CD14-positive monocyte (primary cell): ENCODE data around the gene PTGR3. TPM values are rescaled to one million over a fixed set of nuclear protein-coding genes. Genes with fewer than 3 reads are reported as not detected.

Experiments used
- DNase-seq, 3 donors: peaks; one replicate each; pipeline ENCODE4 v3.0.0-alpha.2; 2011 to 2022
- H2AFZ ChIP-seq: 2 replicates; pipeline ENCODE4 v1.6.0; 2012; ENCODE audit warnings: mild to moderate bottlenecking, low read depth, low read length, inconsistent platforms; ENCODE audit not compliant: insufficient read depth, poor library complexity, severe bottlenecking
- H3K27ac ChIP-seq, 2 donors: 1 replicate in 1 of 2; 2 replicates in 1 of 2; pipeline ENCODE4 v1.5.1; 2012 to 2013; ENCODE audit warnings: low read length in 2 of 2, control low read depth in 1 of 2, inconsistent platforms in 1 of 2, low read depth in 1 of 2, mild to moderate bottlenecking in 1 of 2
- H3K27me3 ChIP-seq, 2 donors: one replicate each; pipeline versions ENCODE4 v1.6.0 to v1.6.1; 2011 to 2013; ENCODE audit warnings: low read length in 2 of 2; ENCODE audit not compliant: control insufficient read depth in 2 of 2, insufficient read depth in 2 of 2
- H3K36me3 ChIP-seq, 2 donors: replicated peaks in 1 of 2; 1 replicate in 1 of 2; 2 replicates in 1 of 2; pipeline versions ENCODE4 v1.5.1 to v1.6.1; 2012 to 2013; ENCODE audit warnings: low read length in 2 of 2, control low read depth in 1 of 2, inconsistent platforms in 1 of 2, mild to moderate bottlenecking in 1 of 2; ENCODE audit not compliant: insufficient read depth in 2 of 2, control insufficient read depth in 1 of 2
- H3K4me1 ChIP-seq, 2 donors: 1 replicate in 1 of 2; 2 replicates in 1 of 2; pipeline versions ENCODE4 v1.5.1 to v1.6.1; 2012 to 2013; ENCODE audit warnings: low read length in 2 of 2, control low read depth in 1 of 2, inconsistent platforms in 1 of 2, mild to moderate bottlenecking in 1 of 2, moderate library complexity in 1 of 2; ENCODE audit not compliant: insufficient read depth in 2 of 2, control insufficient read depth in 1 of 2
- H3K4me2 ChIP-seq: replicated peaks from 2 replicates; pipeline ENCODE3; 2012; ENCODE audit warnings: low read length, moderate library complexity, mild to moderate bottlenecking; ENCODE audit not compliant: poor library complexity, severe bottlenecking; ENCODE audit errors: extremely low read depth
- H3K4me3 ChIP-seq, 3 experiments: fragments of 200-600 bp in 1 of 3; sonication (generic) in 1 of 3; replicated peaks in 1 of 3; 1 replicate in 2 of 3; 2 replicates in 1 of 3; pipeline ENCODE4 v1.5.1; 2011 to 2013; ENCODE audit warnings: low read length in 3 of 3, mild to moderate bottlenecking in 3 of 3, control low read depth in 2 of 3, low read depth in 2 of 3, inconsistent platforms in 1 of 3, moderate library complexity in 1 of 3
- H3K79me2 ChIP-seq: 2 replicates; pipeline ENCODE4 v1.6.0; 2012; ENCODE audit warnings: mild to moderate bottlenecking, control low read depth, inconsistent platforms, low read length, moderate library complexity; ENCODE audit not compliant: insufficient read depth
- H3K9ac ChIP-seq: 2 replicates; pipeline ENCODE4 v1.6.0; 2017; ENCODE audit warnings: low read length, mild to moderate bottlenecking; ENCODE audit not compliant: insufficient read depth, poor library complexity, severe bottlenecking
- H3K9me3 ChIP-seq, 2 donors: replicated peaks in 1 of 2; 1 replicate in 1 of 2; 2 replicates in 1 of 2; pipeline versions ENCODE4 v1.5.1 to v1.6.1; 2012 to 2013; ENCODE audit warnings: low read length in 2 of 2, control low read depth in 1 of 2; ENCODE audit not compliant: control insufficient read depth in 1 of 2, insufficient read depth in 1 of 2
- H4K20me1 ChIP-seq: 2 replicates; pipeline ENCODE4 v1.6.0; 2012; ENCODE audit warnings: mild to moderate bottlenecking, low read length, control low read depth, moderate library complexity; ENCODE audit not compliant: insufficient read depth
- H3K27ac Mint-ChIP-seq, 7 donors: one replicate each; pipeline ENCODE4 v1.8.0; 2020; ENCODE audit warnings: mild to moderate bottlenecking in 7 of 7, mixed read lengths in 7 of 7, moderate library complexity in 6 of 7, inconsistent platforms in 2 of 7
- H3K27me3 Mint-ChIP-seq, 3 donors: one replicate each; pipeline ENCODE4 v1.8.0; 2021 to 2022; ENCODE audit warnings: low read depth in 3 of 3, mild to moderate bottlenecking in 3 of 3, mixed read lengths in 3 of 3, moderate library complexity in 3 of 3, inconsistent platforms in 1 of 3
- H3K36me3 Mint-ChIP-seq, 2 donors: one replicate each; pipeline ENCODE4 v1.8.0; 2020; ENCODE audit warnings: mixed read lengths in 2 of 2, inconsistent platforms in 1 of 2, mild to moderate bottlenecking in 1 of 2
- H3K4me1 Mint-ChIP-seq: one replicate; pipeline ENCODE4 v1.8.0; 2020; ENCODE audit warnings: mild to moderate bottlenecking, mixed read lengths
- H3K4me3 Mint-ChIP-seq, 2 donors: one replicate each; pipeline ENCODE4 v1.8.0; 2020; ENCODE audit warnings: mild to moderate bottlenecking in 2 of 2, mixed read lengths in 2 of 2, moderate library complexity in 1 of 2
- H3K9me3 Mint-ChIP-seq, 7 donors: one replicate each; pipeline ENCODE4 v1.8.0; 2020 to 2022; ENCODE audit warnings: mixed read lengths in 7 of 7, mild to moderate bottlenecking in 6 of 7, moderate library complexity in 6 of 7, inconsistent platforms in 2 of 7
- CTCF ChIP-seq: fragments of 200-600 bp; IDR thresholded peaks from one replicate; pipeline ENCODE4 v1.8.0; 2022; ENCODE audit warnings: antibody characterized with exemption, mild to moderate bottlenecking
- WGBS: methylation state at CpG from one replicate; pipeline ENCODE4 v1.1.5; 2013; ENCODE audit warnings: missing lambda C conversion rate; ENCODE audit not compliant: insufficient coverage; 5-methylcytosine and 5-hydroxymethylcytosine counted together
- intact Hi-C, 2 donors: fragments of 100-400 bp; cut with micrococcal nuclease; formaldehyde crosslinking; loops; one replicate each; pipeline versions ENCODE4 v1.15.0 to v1.15.1; 2023
- polyA plus RNA-seq, 3 donors: library from polyadenylated mRNA; depleted of rRNA in 1 of 3; unstranded in 2 of 3; stranded (reverse) in 1 of 3; fragments of 300-500 nt in 2 of 3; fragments of >200 nt in 1 of 3; fragmentation: Illumina TruSeq in 2 of 3; gene quantifications; 1 replicate in 2 of 3; 2 replicates in 1 of 3; pipeline ENCODE4 v1.2.3, GENCODE V29; 2012 to 2021

PTGR3 gene
- polyA plus RNA-seq, 3 donors, result 15.5 to 27.5 (median 23.6) TPM

- H3K27me3 Mint-ChIP-seq, result no peaks in the 10 kb centered on the region
- H3K36me3 ChIP-seq, result no peaks in the 10 kb centered on the region
- DNase-seq, result no peak
- peaks cover 0 to 10% of the 10 kb centered on the region in 2 donors for H3K9me3 ChIP-seq
- peak; percentile 12 for TF ChIP-seq CTCF
- H3K27ac ChIP-seq, result no peak overlapping the region
- 96% methylated on average over 17 of the region's 19 CpGs for WGBS
- peaks cover 20 to 24% of the 10 kb centered on the region in 2 donors for H3K4me1 ChIP-seq
- H3K79me2 ChIP-seq, result peaks cover 74% of the 10 kb centered on the region
- no peaks in the 10 kb centered on the region for H3K27me3 ChIP-seq
- H3K4me3 ChIP-seq, result no peak overlapping the region
- peak overlapping the region in 2 of 7 donors; percentile 22 to 27 for H3K27ac Mint-ChIP-seq
- no peak overlapping the region for H3K9ac ChIP-seq
- H3K9me3 Mint-ChIP-seq, result peaks cover 2 to 9% (median 3%) of the 10 kb centered on the region in 7 donors
- no peak overlapping the region for H3K4me3 Mint-ChIP-seq
- no peak overlapping the region for H2AFZ ChIP-seq
- H3K4me1 Mint-ChIP-seq, result peaks cover 37% of the 10 kb centered on the region
- intact Hi-C loops, result loop anchor here in 1 of 2 donors (5.0 kb wide), 1 partner anchor 37 kb away; the partner anchor contains the start of gene PTGR3
- no peak overlapping the region for H3K4me2 ChIP-seq
- H4K20me1 ChIP-seq, result peaks cover 33% of the 10 kb centered on the region
- H3K36me3 Mint-ChIP-seq, result peaks cover 2% of the 10 kb centered on the region in 2 donors
Measured at GRCh38 chr18:75244351-75245313, 35.7 kb upstream of the PTGR3 start.

DNA sequence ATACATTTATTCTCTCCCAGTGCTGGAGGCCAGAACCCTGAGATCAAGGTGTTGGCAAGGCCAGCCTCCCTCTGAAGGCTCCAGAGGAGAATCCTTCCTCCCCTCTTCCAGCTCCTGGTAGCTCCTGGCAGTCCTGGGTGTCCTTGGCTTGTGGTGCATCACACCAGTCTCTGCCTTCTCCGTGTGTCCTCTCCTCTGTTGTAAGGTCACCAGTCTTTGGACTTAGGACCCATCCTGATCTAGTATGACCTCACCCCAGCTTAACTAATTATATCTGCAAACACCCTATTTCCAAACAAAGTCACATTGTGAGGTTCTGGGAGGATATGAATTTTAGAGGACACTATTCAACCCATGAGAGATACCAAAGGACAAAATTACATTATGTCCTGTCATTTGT, 32.8 kb upstream of the PTGR3 start:
- no peaks in the 10 kb centered on the region for H3K27me3 Mint-ChIP-seq
- no peak overlapping the region for H3K27ac ChIP-seq
- TF ChIP-seq CTCF, result no peak
- peaks cover 0 to 8% of the 10 kb centered on the region in 2 donors for H3K9me3 ChIP-seq
- H4K20me1 ChIP-seq, result peaks cover 43% of the 10 kb centered on the region
- no peak overlapping the region for H3K9ac ChIP-seq
- H3K4me1 ChIP-seq, result peaks cover 0 to 3% of the 10 kb centered on the region in 2 donors
- no peak for DNase-seq
- no peak overlapping the region for H3K4me2 ChIP-seq
- no peak overlapping the region for H3K27ac Mint-ChIP-seq
- peaks cover 10 to 12% of the 10 kb centered on the region in 2 donors for H3K36me3 Mint-ChIP-seq
- H3K36me3 ChIP-seq, result no peaks in the 10 kb centered on the region
- WGBS, result no CpG with 5 or more reads among the region's 1 CpG
- no peak overlapping the region for H3K4me3 ChIP-seq
- H3K4me1 Mint-ChIP-seq, result peaks cover 15% of the 10 kb centered on the region
- H3K27me3 ChIP-seq, result no peaks in the 10 kb centered on the region
- peaks cover 59% of the 10 kb centered on the region for H3K79me2 ChIP-seq
- no peak overlapping the region for H2AFZ ChIP-seq
- intact Hi-C loops, result no loop called here
- peaks cover 2 to 9% (median 3%) of the 10 kb centered on the region in 7 donors for H3K9me3 Mint-ChIP-seq
- H3K4me3 Mint-ChIP-seq, result no peak overlapping the region
